ENCODE data around the gene SEMA4A.
"Not testable (repeated sequence)": the region's sequence is repeated elsewhere in the genome, so short reads cannot be mapped to it uniquely, and the experiment has no call there.

SEMA4A gene

GRCh38 chr1:156153362-156153761, at the start of gene SEMA4A:
Gene SEMA4A (plus strand): TSS chr1:156153585. CDS start chr1:156154579, 994 bp downstream.
- no peak for DNase-seq (ENCODE audit: low read depth)

GRCh38 chr1:156104065-156104810, 49.1 kb upstream of the SEMA4A start:
- no peak for DNase-seq (ENCODE audit: low read depth)

DNA sequence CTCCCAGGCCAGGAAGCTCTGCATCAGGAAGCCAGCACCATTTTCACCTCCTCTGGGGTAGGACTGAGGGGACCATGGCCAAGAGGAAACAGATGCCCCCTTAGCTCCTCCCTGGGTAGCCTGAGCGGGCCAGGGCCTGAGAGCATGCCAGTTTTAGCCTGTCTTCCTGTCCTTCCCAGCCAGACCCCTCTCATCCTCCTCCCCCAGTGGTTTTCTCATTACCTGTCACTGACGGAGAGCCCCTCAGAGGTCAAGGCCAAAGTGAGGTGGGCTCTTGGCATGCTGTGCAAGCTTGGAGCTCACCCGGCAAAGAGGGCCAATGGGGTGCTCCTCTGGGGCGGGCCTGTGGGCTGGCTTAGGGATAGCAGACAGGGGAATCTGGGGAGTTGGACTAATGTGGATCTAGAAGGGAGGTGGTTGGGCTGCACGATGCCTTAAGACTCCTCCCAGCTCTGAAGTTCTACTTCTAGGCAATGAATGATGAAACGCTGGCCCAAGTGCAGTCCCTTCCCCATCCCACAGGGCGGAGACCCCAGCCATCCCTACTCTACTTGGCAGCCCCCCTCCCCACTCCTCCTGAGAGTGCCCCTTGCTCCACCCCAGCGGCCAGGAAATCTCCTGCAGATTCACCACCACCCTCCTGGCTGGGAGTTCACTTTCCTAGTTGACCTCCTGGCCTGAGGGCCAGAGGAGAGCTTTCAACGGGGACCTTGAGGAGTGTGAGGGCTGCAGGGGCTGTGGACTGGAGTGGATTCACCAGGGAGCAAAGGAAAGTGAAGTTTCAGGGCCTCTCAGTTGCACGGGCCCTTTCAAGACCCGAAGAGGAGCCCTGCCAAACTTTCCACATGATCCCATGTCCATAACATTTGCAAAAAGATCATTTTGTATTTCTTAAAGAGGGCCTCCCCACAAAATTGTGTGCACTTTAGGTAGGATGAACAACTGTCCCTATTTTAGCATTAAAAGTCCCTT, 48.2 kb upstream of the SEMA4A start:
- DNase-seq (ENCODE audit: low read depth): no peak

GRCh38 chr1:156106624-156107488, 46.5 kb upstream of the SEMA4A start:
- DNase-seq (ENCODE audit: low read depth): no peak

DNA sequence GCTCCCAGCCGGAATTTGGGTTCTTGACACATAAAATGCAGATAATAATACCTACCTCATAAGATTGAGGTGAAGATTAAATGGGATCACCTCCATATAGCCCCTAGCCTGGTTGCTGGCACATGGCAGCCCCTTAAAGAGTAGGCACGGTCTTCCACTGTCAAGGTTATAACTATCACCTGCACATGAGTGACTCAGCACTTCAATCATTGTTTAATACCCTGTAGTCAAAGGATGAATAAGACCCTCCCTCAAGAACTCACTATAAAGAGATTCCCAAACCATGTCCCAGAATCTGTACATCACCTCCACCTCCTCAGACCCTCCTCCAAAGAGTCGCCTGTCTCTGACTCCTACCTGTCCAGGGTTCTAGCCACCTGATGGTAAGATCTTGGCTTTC, 45.3 kb upstream of the SEMA4A start:
- DNase-seq (ENCODE audit: low read depth): no peak

DNA sequence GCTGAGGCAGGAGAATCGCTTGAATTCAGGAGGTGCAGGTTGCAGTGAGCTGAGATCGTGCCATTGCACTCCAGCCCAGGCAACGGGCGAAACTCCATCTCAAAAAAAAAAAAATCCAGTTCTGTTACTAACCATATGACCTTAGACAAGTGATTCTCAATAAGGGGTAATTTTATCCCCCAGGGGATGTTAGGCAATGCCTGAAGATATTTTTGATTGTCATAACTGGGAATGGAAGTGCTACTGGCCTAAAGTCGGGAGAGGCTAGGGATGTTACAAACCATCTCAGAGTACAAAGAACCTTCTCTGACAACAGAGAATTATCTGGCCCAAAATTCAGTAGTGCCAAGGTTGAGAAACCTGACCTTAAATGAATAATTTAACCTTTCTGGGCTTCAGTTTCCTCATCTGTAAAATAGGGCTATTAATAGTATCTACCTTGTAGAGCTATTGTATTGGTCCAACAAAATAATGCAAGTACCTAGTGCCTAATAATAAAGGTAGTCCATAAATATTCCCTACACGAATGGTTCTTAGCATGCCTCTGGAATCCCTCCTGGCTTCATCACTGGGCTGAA, 44.6 kb upstream of the SEMA4A start:
- no peak for DNase-seq (ENCODE audit: low read depth)

DNA sequence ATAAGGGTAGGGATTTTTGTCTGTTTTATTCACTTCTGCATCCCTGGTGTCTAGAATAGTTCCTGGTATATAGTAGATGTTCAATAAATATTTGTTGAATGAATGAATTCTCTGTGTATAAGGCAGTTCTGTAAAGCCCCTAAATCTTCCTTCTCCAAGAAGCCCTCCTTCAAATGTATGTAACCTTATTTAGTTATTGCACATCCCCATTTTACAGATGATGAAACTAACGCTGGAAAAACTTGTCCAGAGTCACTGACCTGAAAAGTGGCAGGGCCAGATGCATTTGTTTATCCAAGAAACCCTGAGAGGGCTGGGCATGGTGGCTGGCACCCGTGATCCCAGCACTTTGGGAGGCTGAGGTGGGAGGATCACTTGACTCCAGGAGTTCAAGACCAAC, 43.1 kb upstream of the SEMA4A start:
- no peak for DNase-seq (ENCODE audit: low read depth)

- DNase-seq (ENCODE audit: low read depth): no peak
Measured at GRCh38 chr1:156111355-156111962, 41.9 kb upstream of the SEMA4A start.

- DNase-seq (ENCODE audit: low read depth): no peak
Measured at GRCh38 chr1:156112276-156113137, 40.9 kb upstream of the SEMA4A start.

GRCh38 chr1:156113282-156113950, 40.0 kb upstream of the SEMA4A start:
- no peak for DNase-seq (ENCODE audit: low read depth)

DNA sequence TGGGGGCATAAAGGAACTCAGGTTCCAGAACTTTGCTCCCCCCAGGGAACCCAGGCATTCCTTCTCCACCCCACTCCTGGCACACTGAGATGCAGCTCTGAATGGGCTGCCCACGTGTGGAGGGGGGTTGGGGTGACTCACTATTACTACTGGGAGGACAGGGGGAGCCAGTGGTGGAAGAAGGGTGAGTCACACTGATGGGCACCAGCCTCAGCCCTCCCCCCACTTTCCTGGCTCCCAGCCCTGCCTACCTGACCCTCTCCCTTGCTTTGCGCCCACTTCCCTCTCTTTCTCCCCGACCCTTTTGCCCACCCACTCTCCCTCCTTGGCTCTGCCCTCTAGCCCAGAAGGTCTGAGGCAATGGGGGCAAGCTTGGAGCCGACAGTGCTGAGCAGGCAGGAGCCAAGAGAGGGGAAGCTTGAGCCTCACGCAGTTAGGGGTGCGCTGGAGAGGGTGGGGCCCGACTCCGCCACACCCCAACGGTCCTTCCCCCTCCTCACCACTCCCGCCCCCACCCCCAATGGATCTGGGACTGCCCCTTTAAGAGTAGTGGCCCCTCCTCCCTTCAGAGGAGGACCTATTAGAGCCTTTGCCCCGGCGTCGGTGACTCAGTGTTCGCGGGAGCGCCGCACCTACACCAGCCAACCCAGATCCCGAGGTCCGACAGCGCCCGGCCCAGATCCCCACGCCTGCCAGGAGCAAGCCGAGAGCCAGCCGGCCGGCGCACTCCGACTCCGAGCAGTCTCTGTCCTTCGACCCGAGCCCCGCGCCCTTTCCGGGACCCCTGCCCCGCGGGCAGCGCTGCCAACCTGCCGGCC, 39.1 kb upstream of the SEMA4A start, which contains the start of gene LMNA:
TSS of gene LMNA (plus strand) at position 611 of the 818 bp plus-strand sequence. CDS start 208 bp downstream, outside the sequence.
- DNase-seq (ENCODE audit: low read depth): peak; percentile 67

DNA sequence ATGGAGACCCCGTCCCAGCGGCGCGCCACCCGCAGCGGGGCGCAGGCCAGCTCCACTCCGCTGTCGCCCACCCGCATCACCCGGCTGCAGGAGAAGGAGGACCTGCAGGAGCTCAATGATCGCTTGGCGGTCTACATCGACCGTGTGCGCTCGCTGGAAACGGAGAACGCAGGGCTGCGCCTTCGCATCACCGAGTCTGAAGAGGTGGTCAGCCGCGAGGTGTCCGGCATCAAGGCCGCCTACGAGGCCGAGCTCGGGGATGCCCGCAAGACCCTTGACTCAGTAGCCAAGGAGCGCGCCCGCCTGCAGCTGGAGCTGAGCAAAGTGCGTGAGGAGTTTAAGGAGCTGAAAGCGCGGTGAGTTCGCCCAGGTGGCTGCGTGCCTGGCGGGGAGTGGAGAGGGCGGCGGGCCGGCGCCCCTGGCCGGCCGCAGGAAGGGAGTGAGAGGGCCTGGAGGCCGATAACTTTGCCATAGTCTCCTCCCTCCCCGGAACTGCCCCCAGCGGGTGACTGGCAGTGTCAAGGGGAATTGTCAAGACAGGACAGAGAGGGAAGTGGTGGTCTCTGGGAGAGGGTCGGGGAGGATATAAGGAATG, 38.4 kb upstream of the SEMA4A start:
- no peak for DNase-seq (ENCODE audit: low read depth)

DNA sequence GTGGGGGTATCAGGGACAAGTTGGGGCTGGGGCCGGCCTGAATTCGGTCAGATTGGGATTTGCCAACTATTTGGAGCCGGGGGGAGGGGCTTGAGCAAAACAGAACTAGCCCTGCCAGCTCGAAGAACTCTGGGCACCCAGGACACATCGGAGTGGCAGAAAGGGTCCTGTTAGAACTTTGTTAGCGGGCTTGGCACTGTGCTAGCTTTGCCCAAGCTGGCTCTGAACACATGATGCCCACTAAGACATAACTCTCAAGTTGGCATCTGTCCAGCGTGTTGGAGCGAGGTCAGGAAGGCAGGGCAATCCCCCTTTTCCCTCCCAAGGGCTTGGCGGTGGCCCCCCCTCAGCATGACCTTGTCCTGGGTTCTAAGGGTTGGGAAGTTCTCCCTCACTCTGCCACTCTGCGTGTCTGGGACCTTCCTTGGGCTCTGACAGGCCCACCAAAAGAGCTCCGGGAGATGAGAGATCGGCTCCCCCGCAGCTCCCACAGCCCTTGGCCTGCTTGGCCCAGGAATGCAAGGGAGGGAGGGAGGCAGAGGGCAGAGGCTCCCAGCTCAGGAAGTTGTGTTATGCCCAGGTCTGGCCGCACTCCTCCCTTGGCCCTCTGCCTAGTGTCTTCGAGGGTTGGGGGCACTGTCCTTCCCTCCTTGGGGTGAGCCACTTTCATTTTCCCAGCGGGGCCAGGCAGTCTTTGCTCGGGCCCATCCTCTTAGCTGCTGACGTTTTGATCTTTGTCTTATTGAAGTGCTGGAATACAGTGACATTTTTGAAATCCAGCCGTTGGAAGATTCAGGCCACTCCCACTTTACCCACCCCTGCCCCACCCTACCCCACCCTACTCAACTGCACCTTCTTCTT, 37.6 kb upstream of the SEMA4A start:
- DNase-seq (ENCODE audit: low read depth): no peak

DNA sequence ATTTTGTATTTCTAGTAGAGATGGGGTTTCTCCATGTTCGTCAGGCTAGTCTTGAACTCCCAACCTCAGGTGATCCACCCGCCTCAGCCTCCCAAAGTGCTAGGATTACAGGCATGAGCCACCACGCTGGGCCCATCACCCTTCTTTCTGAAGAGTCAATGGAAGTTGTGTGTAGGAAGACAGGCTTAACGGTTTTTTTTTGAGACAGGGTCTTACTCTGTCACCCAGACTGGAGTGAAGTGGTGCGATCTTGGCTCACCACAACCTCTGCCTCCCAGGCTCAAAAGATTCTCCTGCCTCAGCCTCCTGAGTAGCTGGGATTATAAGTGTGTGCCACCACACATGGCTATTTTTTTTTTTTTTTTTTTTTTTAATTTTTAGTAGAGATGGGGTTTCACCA, 36.7 kb upstream of the SEMA4A start:
- DNase-seq (ENCODE audit: low read depth): not testable (repeated sequence)

DNA sequence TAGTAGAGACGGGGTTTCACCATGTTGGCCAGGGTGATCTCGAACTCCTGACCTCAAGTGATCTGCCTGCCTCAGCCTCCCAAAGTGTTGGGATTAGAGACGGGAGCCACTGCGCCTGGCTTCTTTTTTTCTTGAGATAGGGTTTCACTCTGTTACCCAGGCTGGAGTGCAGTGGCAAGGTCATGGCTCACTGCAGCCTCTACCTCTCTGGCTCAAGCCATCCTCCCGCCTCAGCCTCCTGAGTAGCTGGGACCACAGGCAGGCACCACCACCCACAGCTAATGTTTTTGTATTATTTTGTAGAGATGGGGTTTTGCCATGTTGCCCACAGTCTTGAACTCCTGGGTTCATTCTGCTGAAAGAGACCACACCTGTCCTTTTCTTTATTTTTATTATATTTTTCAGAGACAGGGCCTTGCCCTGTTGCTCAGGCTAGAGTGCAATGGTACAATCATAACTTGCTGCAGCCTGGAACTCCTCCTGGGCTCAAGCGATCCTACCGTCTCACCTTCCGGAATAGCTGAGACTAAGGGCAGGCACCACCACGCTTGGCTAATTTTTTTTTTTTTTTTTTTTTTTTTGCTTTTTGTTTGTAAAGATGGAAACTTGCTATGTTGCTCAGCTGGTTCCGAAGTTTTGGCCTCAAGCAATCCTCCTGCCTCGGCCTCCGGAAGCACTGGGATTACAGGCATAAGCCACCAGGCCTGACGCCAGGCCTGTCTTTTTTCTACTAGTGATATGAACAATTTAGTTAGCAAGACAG, 35.8 kb upstream of the SEMA4A start:
- no peak for DNase-seq (ENCODE audit: low read depth)

DNA sequence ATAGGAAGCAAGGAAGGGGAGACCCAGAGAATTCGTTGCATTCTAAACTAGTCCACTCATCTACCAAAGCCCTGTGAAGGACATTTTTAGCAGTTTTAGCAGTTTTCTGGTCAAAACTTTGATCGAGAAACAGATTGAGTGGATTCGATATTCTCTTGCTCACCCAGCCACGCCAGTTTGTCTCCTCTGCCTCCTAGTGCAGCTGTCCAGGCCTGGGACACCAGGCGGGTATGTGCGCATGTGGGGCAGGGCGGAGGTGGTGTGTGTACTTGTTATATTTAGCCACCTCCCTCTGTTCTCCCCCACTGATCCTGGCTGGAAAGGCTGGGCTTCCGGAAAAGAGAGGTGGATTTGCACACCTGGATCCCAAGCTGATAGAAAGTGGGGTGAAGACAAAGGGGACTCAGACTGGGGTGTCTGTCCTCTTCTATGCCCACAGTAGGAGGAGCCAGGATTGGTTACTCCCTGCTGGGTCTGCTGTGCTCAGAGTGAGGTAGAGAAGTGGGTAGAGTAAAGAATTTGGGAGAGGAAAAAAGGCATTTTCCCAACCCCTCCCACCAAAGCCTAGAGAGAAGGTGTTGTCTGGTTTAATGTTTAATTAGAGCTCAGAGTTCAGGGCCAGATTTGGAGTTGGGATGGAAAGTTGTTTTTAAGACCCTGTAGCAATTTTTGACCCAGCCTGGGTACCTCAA, 35.1 kb upstream of the SEMA4A start:
- DNase-seq (ENCODE audit: low read depth): no peak

All from stimulated activated CD8-positive, alpha-beta memory T cell treated with anti-CD3 and anti-CD28 coated beads, Interleukin-12 subunit alpha, Interleukin-12 subunit beta, amount 100 ng/mL, for 1 hour (primary cell).